ENCODE measurements around the gene NDUFA11.

- TF ChIP-seq RAD21 (CRISPR knock-in tag; conservative IDR thresholded peaks at IDR 0.05 in 1 of 2, IDR thresholded peaks at IDR 0.05 in 1 of 2) (no peak), ZNF311 (CRISPR knock-in tag; IDR thresholded peaks at IDR 0.05) (no peak), ZNF79 (CRISPR knock-in tag; IDR thresholded peaks at IDR 0.05; ENCODE audit: low read depth) (no peak), POLR2A (conservative IDR thresholded peaks at IDR 0.05) (no peak), CHD2 (IDR thresholded peaks at IDR 0.05; ENCODE audit: low read depth, low read length) (no peak), ZBTB7A (IDR thresholded peaks at IDR 0.05; ENCODE audit: borderline replicate concordance, control insufficient read depth, low read depth, low read length) (no peak), ZNF133 (CRISPR knock-in tag; IDR thresholded peaks at IDR 0.05) (no peak), CTCF (IDR thresholded peaks at IDR 0.05 in 2 of 3, conservative IDR thresholded peaks at IDR 0.05 in 1 of 3; ENCODE audit: insufficient read depth in 2 of 3, low read depth in 1 of 3, low read length in 3 of 3) (no peak), HEY1 (CRISPR knock-in tag; IDR thresholded peaks at IDR 0.05; ENCODE audit: borderline replicate concordance) (no peak)
These were observed 34.0 kb upstream of the NDUFA11 start for GRCh38 chr19:5937550-5937949.

Measured in K562 (cell line).